Measurements from ENCODE around the gene MUC5AC. TPM values are rescaled to one million over a fixed set of nuclear protein-coding genes. Genes with fewer than 3 reads are reported as not detected.

The MUC5AC gene
- total RNA-seq, 1 experiment from 2014 or later, result under 0.01 TPM

DNA sequence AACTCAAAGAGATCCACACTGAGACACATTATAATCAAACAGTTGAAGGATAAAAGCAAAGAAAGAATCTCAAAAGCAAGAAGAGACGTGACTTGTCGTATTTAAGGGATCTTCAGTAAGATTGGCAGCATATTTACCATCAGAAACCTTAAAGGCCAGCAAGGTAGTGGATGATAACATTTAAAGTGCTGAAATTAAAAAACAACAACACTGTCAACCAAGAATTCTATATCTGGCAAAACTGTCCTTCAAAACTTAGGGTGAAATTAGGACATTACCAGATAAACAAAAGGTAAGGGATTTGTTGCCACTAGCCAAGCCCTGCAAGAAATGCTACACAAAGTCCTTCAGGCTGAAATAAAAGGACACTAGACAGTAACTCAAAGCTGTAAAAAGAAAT lies 54.1 kb downstream of the MUC5AC start:
- intact Hi-C loops (cut with micrococcal nuclease), result no loop called here
- Histone ChIP-seq H3K4me2 (ENCODE audit: low read length) (no peak overlapping the region), H3K9ac (ENCODE audit: low read length) (no peak overlapping the region), H3K79me2 (ENCODE audit: insufficient read depth, low read length) (no peaks in the 10 kb centered on the region), H3K4me1 (ENCODE audit: control insufficient read depth in 1 of 2, insufficient read depth in 2 of 2, low read length in 2 of 2) (no peaks in the 10 kb centered on the region), H2AFZ (ENCODE audit: low read depth, low read length, poor library complexity, severe bottlenecking) (no peak overlapping the region), H3K27ac (ENCODE audit: low read depth, low read length) (no peak overlapping the region), H4K20me1 (ENCODE audit: insufficient read depth) (no peaks in the 10 kb centered on the region), H3K4me3 (replicated peaks in 1 of 2; ENCODE audit: low read depth in 1 of 2, low read length in 2 of 2) (no peak overlapping the region), H3K9me3 (ENCODE audit: control insufficient read depth in 1 of 2, insufficient read depth in 1 of 2, low read depth in 1 of 2, low read length in 2 of 2) (no peaks in the 10 kb centered on the region; a peak in 1 of 4 replicates), H3K9me2 (ENCODE audit: insufficient read depth) (no peaks in the 10 kb centered on the region), H3K36me3 (ENCODE audit: control insufficient read depth in 1 of 2, insufficient read depth in 2 of 2, low read length in 2 of 2) (no peaks in the 10 kb centered on the region), H3K27me3 (ENCODE audit: insufficient read depth, low read length) (0 out of 2 replicates have a peak, but pooled peaks cover 9% of the 10 kb centered on the region)
- ChIA-PET CTCF (no interaction called here), RAD21 (ENCODE audit: low non-redundant PET in 1 of 2, low total read pairs in 2 of 2, uncharacterized antibody in 2 of 2, unreplicated experiment in 2 of 2) (no interaction called here), POLR2A (no interaction called here)
- ATAC-seq (no peak), DNase-seq (ENCODE audit: low read depth, low spot score) (no peak)
- BruUV-seq (replicated peaks), result no TSS peak
- no peak for TF ChIP-seq ELF1 (IDR thresholded peaks at IDR 0.05; ENCODE audit: borderline replicate concordance, low read depth)
- TF ChIP-seq EZH2phosphoT487 (IDR thresholded peaks at IDR 0.05; ENCODE audit: borderline replicate concordance), result no peak
- no peak for TF ChIP-seq SRF (IDR thresholded peaks at IDR 0.05; ENCODE audit: low read depth)
- TF ChIP-seq POLR2AphosphoS5 (IDR thresholded peaks at IDR 0.05; ENCODE audit: low read depth, low read length), result no peak
- no peak for TF ChIP-seq ATF3 (IDR thresholded peaks at IDR 0.05)
- no peak for TF ChIP-seq CTCF (IDR thresholded peaks at IDR 0.05 in 2 of 3, conservative IDR thresholded peaks at IDR 0.05 in 1 of 3; ENCODE audit: borderline replicate concordance in 1 of 3, insufficient read depth in 1 of 3, low read depth in 2 of 3, low read length in 2 of 3)
- no peak for TF ChIP-seq POLR2A (IDR thresholded peaks at IDR 0.05; ENCODE audit: borderline replicate concordance, extremely low read depth, insufficient read depth, insufficient read length)
- TF ChIP-seq CEBPB (IDR thresholded peaks at IDR 0.05; ENCODE audit: low read depth), result no peak
- TF ChIP-seq ZFX (IDR thresholded peaks at IDR 0.05), result no peak
- no peak for TF ChIP-seq YY1 (IDR thresholded peaks at IDR 0.05; ENCODE audit: extremely low read depth, insufficient replicate concordance, low read depth, low read length)
- TF ChIP-seq CBX3 (IDR thresholded peaks at IDR 0.05; ENCODE audit: low read depth), result no peak
- no peak for TF ChIP-seq RAD21 (IDR thresholded peaks at IDR 0.05; ENCODE audit: low read depth)
- no peak for TF ChIP-seq TCF7L2 (IDR thresholded peaks at IDR 0.05; ENCODE audit: borderline replicate concordance, extremely low read depth, insufficient read depth, insufficient read length)
- TF ChIP-seq JUND (IDR thresholded peaks at IDR 0.05), result no peak
- no peak for TF ChIP-seq SP1 (IDR thresholded peaks at IDR 0.05; ENCODE audit: low read depth)
- TF ChIP-seq, protein P1, sequence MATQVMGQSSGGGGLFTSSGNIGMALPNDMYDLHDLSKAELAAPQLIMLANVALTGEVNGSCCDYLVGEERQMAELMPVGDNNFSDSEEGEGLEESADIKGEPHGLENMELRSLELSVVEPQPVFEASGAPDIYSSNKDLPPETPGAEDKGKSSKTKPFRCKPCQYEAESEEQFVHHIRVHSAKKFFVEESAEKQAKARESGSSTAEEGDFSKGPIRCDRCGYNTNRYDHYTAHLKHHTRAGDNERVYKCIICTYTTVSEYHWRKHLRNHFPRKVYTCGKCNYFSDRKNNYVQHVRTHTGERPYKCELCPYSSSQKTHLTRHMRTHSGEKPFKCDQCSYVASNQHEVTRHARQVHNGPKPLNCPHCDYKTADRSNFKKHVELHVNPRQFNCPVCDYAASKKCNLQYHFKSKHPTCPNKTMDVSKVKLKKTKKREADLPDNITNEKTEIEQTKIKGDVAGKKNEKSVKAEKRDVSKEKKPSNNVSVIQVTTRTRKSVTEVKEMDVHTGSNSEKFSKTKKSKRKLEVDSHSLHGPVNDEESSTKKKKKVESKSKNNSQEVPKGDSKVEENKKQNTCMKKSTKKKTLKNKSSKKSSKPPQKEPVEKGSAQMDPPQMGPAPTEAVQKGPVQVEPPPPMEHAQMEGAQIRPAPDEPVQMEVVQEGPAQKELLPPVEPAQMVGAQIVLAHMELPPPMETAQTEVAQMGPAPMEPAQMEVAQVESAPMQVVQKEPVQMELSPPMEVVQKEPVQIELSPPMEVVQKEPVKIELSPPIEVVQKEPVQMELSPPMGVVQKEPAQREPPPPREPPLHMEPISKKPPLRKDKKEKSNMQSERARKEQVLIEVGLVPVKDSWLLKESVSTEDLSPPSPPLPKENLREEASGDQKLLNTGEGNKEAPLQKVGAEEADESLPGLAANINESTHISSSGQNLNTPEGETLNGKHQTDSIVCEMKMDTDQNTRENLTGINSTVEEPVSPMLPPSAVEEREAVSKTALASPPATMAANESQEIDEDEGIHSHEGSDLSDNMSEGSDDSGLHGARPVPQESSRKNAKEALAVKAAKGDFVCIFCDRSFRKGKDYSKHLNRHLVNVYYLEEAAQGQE (IDR thresholded peaks at IDR 0.05; ENCODE audit: low read depth), result no peak
- TF ChIP-seq, protein P2, sequence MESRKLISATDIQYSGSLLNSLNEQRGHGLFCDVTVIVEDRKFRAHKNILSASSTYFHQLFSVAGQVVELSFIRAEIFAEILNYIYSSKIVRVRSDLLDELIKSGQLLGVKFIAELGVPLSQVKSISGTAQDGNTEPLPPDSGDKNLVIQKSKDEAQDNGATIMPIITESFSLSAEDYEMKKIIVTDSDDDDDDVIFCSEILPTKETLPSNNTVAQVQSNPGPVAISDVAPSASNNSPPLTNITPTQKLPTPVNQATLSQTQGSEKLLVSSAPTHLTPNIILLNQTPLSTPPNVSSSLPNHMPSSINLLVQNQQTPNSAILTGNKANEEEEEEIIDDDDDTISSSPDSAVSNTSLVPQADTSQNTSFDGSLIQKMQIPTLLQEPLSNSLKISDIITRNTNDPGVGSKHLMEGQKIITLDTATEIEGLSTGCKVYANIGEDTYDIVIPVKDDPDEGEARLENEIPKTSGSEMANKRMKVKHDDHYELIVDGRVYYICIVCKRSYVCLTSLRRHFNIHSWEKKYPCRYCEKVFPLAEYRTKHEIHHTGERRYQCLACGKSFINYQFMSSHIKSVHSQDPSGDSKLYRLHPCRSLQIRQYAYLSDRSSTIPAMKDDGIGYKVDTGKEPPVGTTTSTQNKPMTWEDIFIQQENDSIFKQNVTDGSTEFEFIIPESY (IDR thresholded peaks at IDR 0.05; ENCODE audit: extremely low read depth, insufficient replicate concordance, low read length), result no peak
- TF ChIP-seq EZH2 (IDR thresholded peaks at IDR 0.05), result no peak
- no peak for TF ChIP-seq SIN3A (IDR thresholded peaks at IDR 0.05; ENCODE audit: low read depth)
- no peak for TF ChIP-seq EGR1 (IDR thresholded peaks at IDR 0.05; ENCODE audit: low read depth)
